Stimulated activated CD4-positive, alpha-beta T cell treated with anti-CD3 and anti-CD28 coated beads, TNF-alpha, amount 100 ng/mL, for 1 hour (primary cell): ENCODE measurements around the gene POR.
"Not testable (repeated sequence)": the region's sequence is repeated elsewhere in the genome, so short reads cannot be mapped to it uniquely, and the experiment has no call there.

Experiments
- DNase-seq, 3 donors: peaks; one replicate each; pipeline ENCODE4 v3.0.0-alpha.2; 2020; ENCODE audit warnings: low read depth in 3 of 3, low spot score in 1 of 3

Gene POR

GRCh38 chr7:75884476-75884875, 30.5 kb upstream of the POR start:
- DNase-seq: no peak

DNA sequence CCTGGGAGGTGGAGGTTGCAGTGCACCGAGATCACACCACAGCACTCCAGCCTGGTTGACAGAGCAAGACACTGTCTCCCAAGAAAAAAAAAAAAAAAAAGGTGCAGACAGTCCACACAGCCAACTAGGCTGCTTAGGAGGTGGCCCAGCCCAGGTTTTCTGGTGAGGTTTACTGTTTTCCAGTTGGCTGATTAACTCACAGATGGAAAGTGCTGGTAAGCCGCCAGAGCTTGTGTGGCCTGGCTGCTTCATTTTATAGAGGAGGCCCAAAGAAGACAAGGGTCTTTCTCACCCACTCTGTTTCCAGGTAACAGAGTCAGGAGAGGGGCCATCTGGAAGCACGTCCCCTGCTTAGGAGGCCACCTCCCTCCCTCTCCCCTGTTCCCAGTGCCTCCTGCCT, 29.9 kb upstream of the POR start:
- no peak for DNase-seq

DNA sequence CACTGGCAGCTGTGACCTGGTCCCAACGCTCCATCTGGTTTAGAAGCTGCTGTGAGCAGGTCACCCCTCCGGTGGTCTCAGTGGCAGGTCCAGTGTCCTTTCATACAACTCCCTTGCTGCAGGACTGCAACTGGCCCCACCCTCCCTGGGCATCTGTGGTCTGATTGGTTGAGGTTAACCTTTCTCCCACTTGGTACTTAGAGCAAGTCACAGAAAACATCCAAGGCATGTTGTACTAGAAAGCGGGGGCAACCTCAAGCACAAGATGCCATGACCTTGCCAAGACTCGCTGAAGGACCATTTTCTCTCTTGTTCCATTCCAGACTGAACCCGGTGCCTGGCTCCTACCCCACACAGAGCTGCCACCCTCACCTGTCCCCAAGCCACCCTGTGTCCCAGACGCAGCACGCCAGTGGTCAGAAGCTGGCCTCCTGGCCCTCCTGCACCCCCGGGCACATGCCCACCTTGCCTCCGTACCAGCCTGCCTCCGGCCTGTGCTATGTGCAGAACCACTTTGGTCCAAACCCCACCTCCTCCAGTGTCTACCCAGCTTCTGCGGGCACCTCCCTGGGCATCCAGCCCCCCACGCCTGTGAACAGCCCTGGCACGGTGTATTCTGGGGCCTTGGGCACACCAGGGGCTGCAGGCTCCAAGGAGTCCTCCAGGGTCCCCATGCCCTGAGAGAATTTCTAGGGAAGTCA, 27.1 kb upstream of the POR start:
- no peak for DNase-seq

- DNase-seq: no peak
These were observed 26.3 kb upstream of the POR start for GRCh38 chr7:75888464-75889222.

DNA sequence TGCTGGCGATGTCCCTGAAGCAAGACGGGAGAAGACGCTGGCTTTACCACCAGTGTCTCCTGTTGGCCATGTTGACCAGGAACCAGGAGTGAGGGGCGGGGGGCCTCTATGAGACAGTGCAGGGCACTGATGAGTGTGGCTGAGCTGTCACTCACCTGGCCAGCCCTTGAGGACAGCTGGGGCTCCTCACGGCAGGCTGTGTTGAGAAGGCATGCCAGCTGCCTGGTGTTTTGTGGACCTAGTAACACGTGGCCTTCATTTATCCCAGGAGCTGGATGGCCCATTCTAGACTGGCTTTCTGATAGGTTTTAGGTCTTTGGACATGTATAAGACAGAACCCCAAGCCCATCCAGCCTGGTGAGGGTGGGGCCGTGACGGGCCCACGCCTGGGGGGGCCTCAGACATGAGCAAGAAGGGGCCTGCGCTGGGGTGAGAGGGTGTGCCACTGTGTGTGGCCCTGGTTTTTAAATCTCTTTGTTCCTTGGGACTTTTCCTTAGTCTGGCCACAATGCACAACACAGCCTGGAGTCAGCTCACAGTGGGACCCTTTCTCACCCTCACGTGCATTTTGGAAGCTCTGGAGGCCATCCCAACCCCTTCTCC, 25.6 kb upstream of the POR start:
- no peak for DNase-seq

DNA sequence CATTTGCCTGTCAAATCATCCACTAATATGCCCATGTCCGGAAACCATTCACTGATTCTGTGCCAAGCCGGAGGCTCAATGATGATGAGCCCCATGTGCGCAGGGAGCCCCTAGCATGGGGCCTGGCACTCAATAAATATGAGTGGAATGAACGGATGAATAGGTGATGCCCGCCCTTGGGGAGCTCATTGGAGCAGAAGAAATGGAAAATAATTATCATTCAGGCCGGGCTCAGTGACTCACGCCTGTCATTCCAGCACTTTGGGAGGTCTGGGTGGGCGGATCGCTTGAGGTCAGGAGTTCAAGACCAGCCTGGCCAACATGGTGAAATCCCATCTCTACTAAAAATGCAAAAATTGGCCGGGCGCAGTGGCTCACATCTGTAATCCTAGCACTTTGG, 25.1 kb upstream of the POR start:
- DNase-seq: no peak

GRCh38 chr7:75891237-75891636, 23.7 kb upstream of the POR start:
- DNase-seq: not testable (repeated sequence)

DNA sequence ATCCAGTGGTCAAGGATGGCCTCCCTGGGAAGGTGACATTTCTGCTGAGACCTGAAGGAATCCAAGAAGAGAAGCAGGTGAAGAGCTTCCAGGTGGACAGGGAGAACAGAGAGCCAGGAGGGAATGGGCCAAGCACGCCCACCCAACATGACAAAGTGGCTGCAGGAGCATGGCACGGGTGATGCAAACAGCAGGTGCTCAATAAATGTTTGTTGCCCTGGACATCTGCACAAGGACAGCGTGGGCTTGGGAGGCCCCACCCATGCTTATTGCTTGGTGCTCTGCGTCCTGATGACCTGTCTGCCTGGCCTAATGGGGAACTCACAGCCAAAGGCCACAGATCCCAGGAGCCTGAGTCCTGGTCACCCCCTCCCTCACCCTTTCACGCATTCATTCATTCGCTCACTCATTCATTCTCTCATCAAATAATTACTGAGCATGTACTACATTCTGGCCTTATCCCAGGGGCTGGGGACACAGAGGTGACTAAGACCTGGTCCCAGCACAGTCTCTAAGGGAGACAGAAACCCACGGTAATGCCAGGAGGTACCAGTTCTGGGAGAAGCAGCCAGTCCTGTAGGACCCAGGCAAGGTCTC, 23.0 kb upstream of the POR start:
- DNase-seq: no peak

DNA sequence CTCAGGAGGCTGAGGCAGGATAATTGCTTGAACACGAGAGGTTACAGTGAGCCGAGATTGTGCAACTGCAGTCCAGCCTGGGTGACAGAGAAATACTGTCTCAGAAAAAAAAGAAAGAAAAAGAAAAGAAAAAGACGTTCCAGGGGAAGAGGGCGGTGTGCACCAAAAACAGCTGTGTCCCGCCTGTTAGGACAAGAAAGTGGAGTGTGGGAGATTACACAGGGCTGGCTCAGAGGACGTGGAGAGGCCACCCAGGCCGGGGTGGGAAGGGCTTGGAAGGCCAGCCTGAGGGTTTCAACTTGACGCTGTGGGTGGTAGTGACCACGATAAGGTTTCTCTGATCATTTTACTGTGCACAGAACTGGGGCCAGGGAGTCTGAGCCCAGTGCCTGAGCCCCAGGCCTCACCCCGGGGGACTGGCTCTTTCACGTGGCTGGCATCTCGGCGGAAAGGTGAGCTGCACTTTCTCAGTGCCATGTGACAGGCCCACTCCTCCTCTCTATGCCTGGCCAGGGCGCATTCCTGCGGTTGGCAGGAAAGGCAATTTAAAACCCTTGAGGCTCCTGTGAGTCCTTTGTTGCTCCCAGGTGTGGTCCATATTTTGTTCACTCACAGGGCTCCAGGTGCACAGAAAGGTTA, 22.2 kb upstream of the POR start:
- no peak for DNase-seq

GRCh38 chr7:75896803-75897327, 18.1 kb upstream of the POR start:
- no peak for DNase-seq

DNA sequence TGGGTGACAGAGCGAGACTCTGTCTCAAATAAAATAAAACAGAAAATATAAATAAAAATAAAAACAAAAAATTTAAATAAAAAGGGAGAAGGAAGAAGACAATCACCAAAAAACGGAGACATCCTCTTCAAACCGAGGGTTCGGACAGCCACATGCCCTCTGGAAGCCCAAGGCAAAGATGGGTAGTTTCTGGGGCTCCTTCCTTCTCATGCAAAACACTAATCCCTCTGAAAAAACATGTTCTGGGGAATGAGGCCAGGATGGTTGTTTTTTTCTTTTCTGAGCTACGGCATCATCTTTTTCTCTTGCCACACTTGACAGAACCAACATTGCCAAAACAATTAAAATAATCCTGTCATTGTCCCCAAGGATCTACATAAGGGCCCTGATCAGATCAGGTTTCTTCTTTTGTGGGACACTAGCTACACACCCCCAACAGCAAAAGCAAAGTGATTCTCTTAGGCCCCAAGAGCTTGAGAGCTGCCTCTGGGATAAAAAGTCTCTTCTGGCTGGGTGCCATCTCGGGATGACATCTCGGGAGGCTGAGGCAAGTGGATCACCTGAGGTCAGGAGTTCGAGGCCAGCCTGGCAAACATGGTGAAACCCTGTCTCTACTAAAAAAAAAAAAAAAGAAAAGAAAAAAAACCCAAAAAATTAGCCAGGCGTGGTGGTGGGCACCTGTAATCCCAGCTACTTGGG, 14.2 kb upstream of the POR start:
- DNase-seq: no peak

- no peak for DNase-seq
These were observed 9.0 kb upstream of the POR start for GRCh38 chr7:75905785-75906604.

DNA sequence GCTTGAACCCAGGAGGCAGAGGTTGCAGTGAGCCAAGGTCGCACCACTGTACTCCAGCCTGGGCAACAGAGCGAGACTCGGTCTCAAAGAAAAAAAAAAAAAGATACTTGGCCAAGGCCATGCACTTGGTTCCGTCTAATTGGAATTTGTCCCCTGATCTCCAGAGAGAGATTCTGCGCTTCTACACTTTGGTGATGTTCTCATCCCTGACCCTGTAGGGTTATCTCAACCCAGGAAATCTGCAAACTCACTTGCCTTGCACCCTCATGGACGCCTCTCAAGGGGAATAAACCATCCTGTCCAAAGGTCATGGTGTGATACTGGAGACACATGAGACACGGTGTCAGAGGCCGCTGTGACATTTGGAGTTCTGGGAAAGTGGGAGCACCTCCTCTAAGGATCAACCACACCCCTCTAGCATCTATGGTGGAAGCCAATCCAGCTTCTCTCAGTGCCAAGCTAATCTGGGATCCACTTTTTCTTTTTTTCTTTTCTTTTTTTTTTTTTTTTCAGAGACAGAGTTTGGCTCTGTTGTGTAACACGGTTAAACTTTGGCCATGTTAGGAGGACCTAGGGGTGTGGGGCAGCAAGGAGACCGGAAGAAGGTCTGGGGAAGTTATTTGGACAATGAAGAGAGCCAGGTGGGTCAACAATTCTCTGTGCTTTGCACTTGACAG, 7.8 kb upstream of the POR start:
- no peak for DNase-seq

GRCh38 chr7:75907668-75908039, 7.3 kb upstream of the POR start:
- DNase-seq: not testable (repeated sequence)

GRCh38 chr7:75909521-75910132, 5.3 kb upstream of the POR start:
- no peak for DNase-seq

DNA sequence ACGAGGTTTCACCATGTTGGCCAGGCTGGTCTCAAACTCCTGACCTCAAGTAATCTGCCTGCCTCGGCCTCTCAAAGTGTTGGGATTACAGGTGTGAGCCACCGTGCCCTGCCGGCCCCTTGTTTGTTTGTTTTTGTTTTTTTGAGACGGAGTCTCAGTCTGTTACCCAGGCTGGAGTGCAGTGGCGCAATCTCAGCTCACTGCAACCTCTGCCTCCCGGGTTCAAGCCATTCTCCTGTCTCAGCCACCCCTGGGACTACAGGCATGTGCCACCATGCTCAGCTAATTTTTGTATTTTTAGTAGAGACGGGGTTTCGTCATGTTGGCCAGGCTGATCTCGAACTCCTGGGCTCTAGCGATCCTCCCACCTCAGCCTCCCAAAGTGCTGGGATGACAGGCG, 3.8 kb upstream of the POR start:
- not testable (repeated sequence) for DNase-seq

DNA sequence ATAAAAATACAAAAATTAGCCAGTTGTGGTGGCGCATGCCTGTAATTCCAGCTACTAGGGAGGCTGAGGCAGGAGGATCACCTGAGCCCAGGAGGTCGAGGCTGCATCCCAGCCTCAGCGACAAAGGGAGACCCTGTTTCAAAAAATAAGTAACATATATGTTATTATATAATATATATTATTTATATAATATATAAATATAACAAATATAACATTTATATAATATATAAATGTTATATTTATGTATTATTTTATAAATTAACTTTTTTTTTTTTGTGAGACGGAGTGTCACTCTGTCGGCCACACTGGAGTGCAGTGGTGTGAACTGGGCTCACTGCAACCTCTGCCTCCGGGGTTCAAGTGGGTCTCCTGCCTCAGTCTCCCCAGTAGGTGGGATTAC, 1.5 kb upstream of the POR start:
- DNase-seq: no peak

DNA sequence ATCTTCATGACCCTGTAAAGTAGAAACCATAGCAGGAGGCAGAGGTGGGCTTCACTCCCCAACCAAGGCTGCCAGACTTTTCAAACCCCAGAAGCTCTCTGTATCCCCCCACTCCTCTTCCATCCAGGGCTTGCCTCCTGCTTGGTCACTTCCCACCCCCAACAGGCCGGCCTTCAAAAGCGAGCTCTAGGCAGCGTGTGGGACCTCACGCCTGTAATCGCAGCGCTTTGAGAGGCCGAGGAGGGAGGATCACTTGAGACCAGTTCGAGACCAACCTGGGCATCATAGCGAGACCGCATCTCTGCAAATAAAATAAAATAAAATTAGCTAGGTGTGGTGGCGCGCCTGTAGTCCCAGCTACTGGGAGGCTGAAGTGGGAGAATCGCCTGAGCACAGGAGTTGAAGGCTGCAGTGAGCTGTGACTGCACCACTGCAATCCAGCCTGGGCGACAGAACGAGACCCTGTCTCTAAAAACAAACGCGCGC, 743 bp upstream of the POR start:
- no peak for DNase-seq
